Fibroblast of pulmonary artery (primary cell): ENCODE results near the gene SYAP1.
"Not testable (repeated sequence)": the region's sequence is repeated elsewhere in the genome, so short reads cannot be mapped to it uniquely, and the experiment has no call there.

Source experiments
- DNase-seq: peaks from one replicate; pipeline ENCODE4 v3.0.0-alpha.2; 2010; ENCODE audit warnings: low read depth
- H3K4me3 ChIP-seq: replicated peaks from 2 replicates; pipeline ENCODE4 v1.5.1; 2011; ENCODE audit warnings: low read depth, mild to moderate bottlenecking, control low read depth, low read length, moderate library complexity
- CTCF ChIP-seq: IDR thresholded peaks from 2 replicates; pipeline ENCODE4 v1.5.1; 2011; ENCODE audit warnings: mild to moderate bottlenecking, control low read depth, low read length, inconsistent platforms; ENCODE audit errors: missing control alignments

Gene SYAP1

GRCh38 chrX:16754019-16754418 lies 34.6 kb downstream of the SYAP1 start:
- H3K4me3 ChIP-seq: no peak overlapping the region
- TF ChIP-seq CTCF: no peak
- no peak for DNase-seq

GRCh38 chrX:16756724-16757123 lies 37.3 kb downstream of the SYAP1 start:
- no peak overlapping the region for H3K4me3 ChIP-seq
- no peak for DNase-seq
- TF ChIP-seq CTCF: no peak

- DNase-seq: not testable (repeated sequence)
These were observed 42.1 kb downstream of the SYAP1 start for GRCh38 chrX:16761500-16761899.

GRCh38 chrX:16762579-16762978 lies 43.2 kb downstream of the SYAP1 start:
- no peak overlapping the region for H3K4me3 ChIP-seq
- DNase-seq: no peak
- TF ChIP-seq CTCF: no peak

More at GRCh38 chrX:16761500-16761899, 42.1 kb downstream of the SYAP1 start:
- not testable (repeated sequence) for H3K4me3 ChIP-seq

GRCh38 chrX:16765594-16765993 lies 46.2 kb downstream of the SYAP1 start:
- no peak for DNase-seq
- no peak overlapping the region for H3K4me3 ChIP-seq
- TF ChIP-seq CTCF: no peak

- TF ChIP-seq CTCF: no peak
- H3K4me3 ChIP-seq: no peak overlapping the region
- DNase-seq: no peak
These were observed 51.6 kb downstream of the SYAP1 start for GRCh38 chrX:16770970-16771482.

- no peak for TF ChIP-seq CTCF
- peak; percentile 84 for DNase-seq
- no peak overlapping the region for H3K4me3 ChIP-seq
These were observed 52.3 kb downstream of the SYAP1 start for GRCh38 chrX:16771483-16772398.
